Measurements from ENCODE around the gene TLR2.

- TF ChIP-seq CTCF (IDR thresholded peaks at IDR 0.05) (no peak), TCF7L2 (IDR thresholded peaks at IDR 0.05; ENCODE audit: low read depth, low read length) (no peak), POLR2AphosphoS5 (IDR thresholded peaks at IDR 0.05; ENCODE audit: low read depth, low read length) (no peak), SIN3A (IDR thresholded peaks at IDR 0.05; ENCODE audit: borderline replicate concordance, insufficient read depth, low read depth, low read length) (no peak)
These were observed 44.1 kb downstream of the TLR2 start for GRCh38 chr4:153728151-153728550.
